Erythroblast (primary cell): ENCODE results near the gene ANP32E.

Experiments used
- DNase-seq, 2 experiments: peaks; one replicate each; lab custom pipeline; 2025; lab: John Stamatoyannopoulos, UW
- GATA1 ChIP-seq: IDR thresholded peaks from 2 replicates; pipeline ENCODE4 v1.6.1; 2011; ENCODE audit warnings: low read depth, mild to moderate bottlenecking, control low read depth, low read length, moderate library complexity
- POLR2A ChIP-seq: IDR thresholded peaks from 2 replicates; pipeline ENCODE4 v1.6.1; 2011; ENCODE audit warnings: mild to moderate bottlenecking, low read length

ANP32E gene

GRCh38 chr1:150235852-150236613 is at the start of gene ANP32E:
TSS of gene ANP32E (minus strand) at chr1:150236112. CDS start at chr1:150235786, 326 bp downstream.
- TF ChIP-seq POLR2A (peak; percentile 99), GATA1 (no peak)
- DNase-seq: peak; percentile 98 to 99

DNA sequence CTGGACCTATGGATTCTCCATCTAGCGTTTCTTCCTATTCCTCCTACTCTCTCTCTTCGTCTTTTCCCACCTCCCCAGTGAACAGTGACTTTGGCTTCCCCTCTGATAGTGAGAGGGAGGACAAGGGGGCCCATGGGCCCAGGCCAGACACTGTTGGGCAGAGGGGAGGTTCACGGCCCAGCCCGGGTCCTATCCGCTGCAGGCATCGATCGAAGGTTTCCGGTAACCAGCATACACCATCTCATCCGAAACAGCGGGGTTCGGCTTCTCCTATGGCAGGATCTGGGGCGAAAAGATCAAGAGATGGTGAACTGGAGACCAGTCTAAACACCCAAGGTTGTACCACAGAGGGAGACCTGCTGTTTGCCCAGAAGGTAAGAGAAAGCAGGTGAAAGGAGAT is 47.3 kb upstream of the ANP32E start:
- TF ChIP-seq GATA1: no peak
- TF ChIP-seq POLR2A: no peak
- DNase-seq: no peak

- no peak for DNase-seq
- TF ChIP-seq POLR2A: no peak
Observed at GRCh38 chr1:150282558-150282958, 46.6 kb upstream of the ANP32E start.

DNA sequence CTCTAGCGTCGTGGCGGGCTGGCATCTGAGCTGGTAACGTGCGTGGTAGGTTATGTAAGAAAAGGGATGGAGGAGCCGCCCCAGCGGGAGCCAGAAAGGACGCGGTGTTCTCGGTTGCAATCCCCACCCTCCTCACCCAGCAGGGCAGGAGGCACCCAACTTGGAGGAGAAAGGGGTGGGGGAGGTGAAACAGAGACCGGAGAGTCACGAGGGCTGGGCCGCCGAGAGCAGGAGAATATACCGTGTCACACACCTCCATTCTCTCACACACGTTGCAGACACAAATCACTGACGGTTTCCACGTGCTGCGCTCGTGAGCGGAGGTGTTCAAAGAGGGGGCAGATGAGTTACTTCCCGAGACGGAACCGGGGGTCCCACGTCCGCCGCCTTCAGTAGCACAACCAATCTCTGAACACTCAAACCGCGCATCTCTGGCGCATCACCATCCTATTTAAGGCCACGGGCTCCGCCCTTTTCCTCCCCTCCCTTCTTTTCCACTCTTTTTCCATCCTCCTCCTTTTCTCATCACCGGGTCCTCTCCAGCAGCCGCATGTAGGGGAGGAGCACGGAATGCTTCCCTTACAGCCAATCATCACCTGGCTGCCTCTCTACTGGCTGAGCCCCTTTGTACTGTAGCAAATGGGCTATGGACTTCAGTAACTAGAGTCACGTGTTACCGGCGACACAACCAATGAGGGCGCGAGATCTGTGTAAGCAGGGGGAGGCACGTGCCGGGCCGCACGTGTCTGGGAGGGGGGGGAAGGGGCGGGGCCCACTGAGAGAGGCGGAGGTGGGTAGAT is 46.0 kb upstream of the ANP32E start, which contains the start of gene CIART:
Gene CIART (plus strand): TSS at position 797 of the 800 bp plus-strand sequence. CDS start 714 bp downstream, outside the sequence.
- DNase-seq: peak; percentile 86 to 91
- no peak for TF ChIP-seq GATA1
- no peak for TF ChIP-seq POLR2A

- TF ChIP-seq POLR2A: no peak
- no peak for TF ChIP-seq GATA1
Observed at GRCh38 chr1:150281221-150281757, 45.4 kb upstream of the ANP32E start.

DNA sequence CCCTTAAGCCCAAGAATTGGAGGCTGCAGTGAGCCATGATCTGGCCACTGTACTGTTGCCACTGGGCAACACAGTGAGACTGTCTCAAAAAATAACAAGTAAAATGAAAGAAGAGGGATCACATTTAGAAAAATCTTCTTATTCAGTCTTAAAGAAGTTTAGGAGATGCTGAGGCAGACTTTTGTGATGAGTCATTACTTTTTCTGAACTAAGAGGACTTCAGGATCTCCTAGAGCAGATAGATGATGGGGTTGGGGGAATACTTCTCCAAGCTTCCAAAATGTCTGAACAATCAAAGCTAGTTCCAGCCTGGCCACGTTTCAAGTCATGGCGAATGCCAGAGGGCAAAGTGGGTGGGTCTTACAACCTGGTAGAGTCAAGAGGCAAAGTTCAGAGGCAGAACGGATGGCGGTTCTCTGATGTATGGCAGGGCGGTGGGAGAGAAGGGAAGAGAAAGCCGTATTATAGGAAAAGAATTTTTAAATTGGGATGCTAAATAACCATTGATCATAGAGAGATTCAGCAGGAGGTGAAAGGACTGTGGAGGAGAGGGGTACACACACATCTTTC is 44.3 kb upstream of the ANP32E start:
- no peak for DNase-seq
- no peak for TF ChIP-seq POLR2A
- TF ChIP-seq GATA1: no peak

More at GRCh38 chr1:150281221-150281757, 45.4 kb upstream of the ANP32E start:
- peak; percentile 71 to 75 for DNase-seq

DNA sequence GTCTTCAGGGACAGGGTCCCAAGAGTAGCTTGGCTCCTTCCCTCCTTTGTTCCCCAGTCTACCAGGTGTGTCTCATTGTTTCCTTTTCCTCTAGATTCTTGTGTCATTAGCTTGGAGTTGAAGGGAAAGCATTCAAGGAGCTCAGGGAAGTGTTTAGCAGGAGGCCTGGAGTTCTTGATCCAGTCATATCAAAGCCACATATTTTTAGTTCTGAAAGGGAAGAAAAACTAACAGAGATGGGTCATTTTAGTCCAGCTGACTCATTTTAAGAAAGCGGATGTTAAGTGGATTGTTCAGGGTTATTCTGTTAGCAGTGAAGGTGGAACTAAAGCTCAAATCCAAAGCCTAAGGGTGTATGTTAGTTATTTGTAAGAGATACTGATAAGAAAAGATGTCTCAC is 37.4 kb upstream of the ANP32E start:
- TF ChIP-seq POLR2A: no peak
- no peak for TF ChIP-seq GATA1
- no peak for DNase-seq

- TF ChIP-seq GATA1 (no peak), POLR2A (no peak)
- no peak for DNase-seq
Observed at GRCh38 chr1:150271291-150271959, 35.5 kb upstream of the ANP32E start.

DNA sequence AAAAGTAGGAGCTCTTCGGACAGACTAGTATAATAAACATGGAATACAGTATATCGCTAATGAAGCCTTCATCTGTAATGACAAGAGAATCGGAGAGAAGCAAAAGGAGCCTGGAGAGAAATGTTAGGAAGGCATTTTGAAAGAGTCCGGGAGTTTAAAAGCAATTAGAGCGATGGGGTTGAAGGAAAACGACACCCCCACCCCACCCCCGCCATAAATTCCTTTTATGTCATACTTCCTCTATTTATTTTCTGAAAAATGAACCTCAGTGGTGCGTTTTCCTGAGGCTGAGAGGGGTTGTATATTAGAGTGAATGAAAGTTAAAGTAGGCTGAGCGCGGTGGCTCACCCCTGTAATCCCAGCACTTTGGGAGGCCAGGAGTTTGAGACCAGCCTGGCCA is 33.5 kb upstream of the ANP32E start:
- TF ChIP-seq GATA1 (no peak), POLR2A (no peak)
- no peak for DNase-seq

DNA sequence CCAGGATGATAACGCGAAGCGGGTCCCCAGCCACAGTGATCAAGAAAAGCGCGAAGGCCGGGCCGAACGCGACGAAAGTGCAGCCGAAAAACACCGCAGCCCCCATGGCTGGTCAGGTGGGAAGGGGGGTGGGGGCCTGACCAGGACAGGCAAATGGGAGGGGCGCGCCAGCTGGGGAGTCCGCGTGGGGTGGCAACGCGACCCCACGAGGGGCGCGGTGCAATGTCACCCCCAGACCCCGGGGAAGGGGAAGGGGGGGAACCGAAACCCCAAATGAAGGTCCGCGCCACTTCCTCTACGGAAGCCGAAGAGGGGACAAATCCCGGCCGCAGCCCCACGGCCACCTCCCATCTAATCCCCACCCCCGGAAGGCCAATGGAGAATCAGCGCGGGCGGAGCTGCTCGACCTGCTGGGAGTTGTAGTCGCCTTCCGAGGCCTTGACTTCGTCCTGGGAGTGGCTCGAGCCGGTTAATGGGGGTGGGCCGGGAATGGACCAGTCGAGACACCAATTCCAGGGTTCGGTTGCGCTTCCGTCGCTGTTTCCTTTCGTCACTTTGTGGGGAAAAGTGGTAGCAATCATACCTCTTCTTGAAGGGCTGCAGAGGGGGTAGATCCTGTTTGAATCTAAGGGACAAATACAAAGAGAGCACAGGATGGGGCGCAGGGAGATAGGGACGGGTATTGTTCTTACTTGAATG is 32.9 kb upstream of the ANP32E start, which contains the start of gene APH1A:
Gene APH1A (minus strand): TSS at position 312 of the 699 bp plus-strand sequence. CDS start 206 bp downstream, at position 106.
- peak; percentile 95 to 96 for DNase-seq
- TF ChIP-seq GATA1 (no peak), POLR2A (peak; percentile 72)

- DNase-seq: peak; percentile 69 to 75
- TF ChIP-seq POLR2A: no peak
- no peak for TF ChIP-seq GATA1
Observed at GRCh38 chr1:150268340-150268704, 32.4 kb upstream of the ANP32E start.

DNA sequence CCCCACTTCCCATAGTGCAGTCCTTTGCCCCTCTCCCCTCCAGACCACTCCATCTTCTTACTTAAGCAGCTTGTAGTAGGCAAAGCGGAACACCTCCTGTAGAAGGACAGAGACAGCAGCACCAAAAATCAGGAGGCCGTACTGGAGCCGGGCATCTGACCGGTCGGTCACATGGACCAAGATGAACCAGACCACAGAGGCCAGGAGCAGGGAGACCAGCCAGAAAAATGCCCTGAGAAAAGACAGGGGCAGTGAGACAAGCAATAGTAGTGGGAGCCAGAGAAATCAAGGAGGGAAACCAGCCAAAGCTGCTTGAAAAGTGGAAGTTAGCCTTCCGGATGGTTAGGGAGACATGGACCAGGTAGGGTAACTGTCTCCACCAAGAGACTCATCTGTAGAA is 32.0 kb upstream of the ANP32E start:
- TF ChIP-seq GATA1 (no peak), POLR2A (no peak)
- no peak for DNase-seq
